ENCODE results near the gene ADGRD1.

ADGRD1 gene

DNA sequence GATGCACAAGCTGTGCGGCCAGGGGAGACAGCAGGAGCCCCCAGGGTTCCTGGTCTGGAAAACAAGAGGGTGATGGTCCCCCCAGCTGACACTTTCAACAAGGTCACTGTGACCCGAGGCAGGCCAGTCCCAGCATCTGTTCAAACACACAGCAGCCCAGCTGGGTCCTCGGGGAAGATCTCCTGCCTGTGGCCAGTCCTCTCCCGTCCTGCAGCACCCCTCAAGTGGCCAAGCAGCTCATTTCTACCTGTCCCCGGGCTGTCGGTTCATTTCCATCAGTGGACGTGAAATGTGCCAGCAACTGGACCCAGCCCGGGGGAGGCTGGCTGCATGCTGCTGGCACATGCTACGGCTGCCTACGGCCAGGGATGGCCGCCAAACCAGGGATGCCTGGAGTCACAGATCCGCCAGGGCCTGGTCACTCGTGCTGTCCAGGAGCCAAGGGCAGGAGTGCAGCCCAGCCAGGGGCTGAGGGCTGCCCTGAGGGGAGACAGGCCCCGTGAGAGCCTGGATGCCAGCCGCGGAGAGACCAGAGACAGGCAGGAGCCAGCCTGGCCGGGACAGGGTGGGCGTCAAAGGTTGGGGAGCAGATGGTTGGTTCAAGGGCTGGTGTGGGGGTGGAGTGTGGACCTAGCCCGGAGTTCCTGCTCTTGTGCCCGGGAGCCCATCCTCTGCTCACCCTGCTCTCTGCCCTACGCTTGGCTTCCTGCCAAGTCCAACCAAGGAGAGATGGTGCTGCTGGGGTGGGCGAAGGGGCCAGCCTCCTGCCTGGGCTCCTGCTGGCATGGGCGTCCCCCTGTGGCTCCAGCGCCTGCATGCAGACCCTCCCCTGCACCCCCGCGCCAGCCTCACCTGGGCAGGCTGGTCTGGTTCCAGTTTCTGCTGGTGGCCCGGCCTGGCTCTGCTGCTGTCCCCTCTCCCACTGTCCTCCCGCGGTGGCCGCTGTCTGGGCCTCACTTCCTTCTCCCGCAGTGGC, 143.8 kb downstream of the ADGRD1 start:
- TF ChIP-seq, protein P1, sequence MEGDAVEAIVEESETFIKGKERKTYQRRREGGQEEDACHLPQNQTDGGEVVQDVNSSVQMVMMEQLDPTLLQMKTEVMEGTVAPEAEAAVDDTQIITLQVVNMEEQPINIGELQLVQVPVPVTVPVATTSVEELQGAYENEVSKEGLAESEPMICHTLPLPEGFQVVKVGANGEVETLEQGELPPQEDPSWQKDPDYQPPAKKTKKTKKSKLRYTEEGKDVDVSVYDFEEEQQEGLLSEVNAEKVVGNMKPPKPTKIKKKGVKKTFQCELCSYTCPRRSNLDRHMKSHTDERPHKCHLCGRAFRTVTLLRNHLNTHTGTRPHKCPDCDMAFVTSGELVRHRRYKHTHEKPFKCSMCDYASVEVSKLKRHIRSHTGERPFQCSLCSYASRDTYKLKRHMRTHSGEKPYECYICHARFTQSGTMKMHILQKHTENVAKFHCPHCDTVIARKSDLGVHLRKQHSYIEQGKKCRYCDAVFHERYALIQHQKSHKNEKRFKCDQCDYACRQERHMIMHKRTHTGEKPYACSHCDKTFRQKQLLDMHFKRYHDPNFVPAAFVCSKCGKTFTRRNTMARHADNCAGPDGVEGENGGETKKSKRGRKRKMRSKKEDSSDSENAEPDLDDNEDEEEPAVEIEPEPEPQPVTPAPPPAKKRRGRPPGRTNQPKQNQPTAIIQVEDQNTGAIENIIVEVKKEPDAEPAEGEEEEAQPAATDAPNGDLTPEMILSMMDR (IDR thresholded peaks at IDR 0.05), result no peak
- Histone ChIP-seq H3K36me3 (no peaks in the 10 kb centered on the region), H3K27ac (no peak overlapping the region), H3K4me3 (no peak overlapping the region), H3K4me1 (no peaks in the 10 kb centered on the region), H3K27me3 (no peaks in the 10 kb centered on the region), H3K9me3 (no peaks in the 10 kb centered on the region)
- DNase-seq, result peak; percentile 18 to 61
- intact Hi-C loops (cut with DNase I; ENCODE audit: low total_unique reads), result no loop called here

DNA sequence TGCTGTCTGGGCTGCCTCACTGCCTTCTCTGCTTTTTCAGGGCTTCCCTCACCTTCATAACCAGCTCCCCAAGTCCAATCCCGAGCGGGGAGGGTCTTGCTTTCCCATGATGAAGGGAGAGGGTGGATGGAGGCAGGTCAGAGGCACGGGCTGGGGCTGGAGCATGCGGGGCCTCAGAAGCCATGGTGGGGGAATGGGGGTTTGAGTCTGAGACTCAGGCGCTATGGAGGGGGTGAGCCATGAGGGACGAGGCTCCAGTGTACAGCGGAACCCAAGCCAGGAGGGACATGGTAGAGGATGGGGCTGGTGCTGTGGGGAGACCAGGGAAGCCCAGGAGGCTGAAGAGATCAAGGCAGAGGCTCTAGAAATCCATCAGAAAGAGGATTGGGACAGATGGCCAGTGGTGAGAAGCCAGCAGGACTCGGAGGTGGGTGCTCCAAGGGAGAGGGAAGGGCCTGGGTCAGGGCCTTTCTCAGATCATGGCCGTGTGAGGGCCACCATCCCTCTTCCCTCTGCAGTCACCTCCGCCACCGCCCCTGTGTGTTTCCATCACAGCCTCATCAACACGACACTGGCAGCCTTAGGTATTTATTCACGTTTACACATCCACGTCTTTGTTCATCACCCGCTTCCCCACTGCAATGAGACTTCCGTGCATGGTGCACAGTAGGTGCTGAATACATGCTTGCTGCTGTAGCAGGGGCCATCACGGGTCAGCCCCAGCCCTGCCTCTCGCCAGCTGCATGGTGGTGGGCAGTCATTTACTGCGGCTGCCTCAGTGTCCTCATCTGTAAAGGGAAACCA, 144.7 kb downstream of the ADGRD1 start:
- H3K27me3 ChIP-seq, result no peaks in the 10 kb centered on the region
- no peaks in the 10 kb centered on the region for H3K36me3 ChIP-seq
- no peak overlapping the region for H3K27ac ChIP-seq
- H3K9me3 ChIP-seq, result no peaks in the 10 kb centered on the region
- intact Hi-C loops (cut with DNase I; ENCODE audit: low total_unique reads), result no loop called here
- H3K4me3 ChIP-seq, result no peak overlapping the region
- TF ChIP-seq, protein P1 (IDR thresholded peaks at IDR 0.05), result no peak
- peak in 1 of 2 donors; percentile 19 for DNase-seq
- no peaks in the 10 kb centered on the region for H3K4me1 ChIP-seq

GRCh38 chr12:131100031-131100674, 146.4 kb downstream of the ADGRD1 start:
- H3K36me3 ChIP-seq, result no peaks in the 10 kb centered on the region
- peaks cover 0 to 6% (median 0%) of the 10 kb centered on the region in 4 donors for H3K4me1 ChIP-seq
- intact Hi-C loops (cut with DNase I; ENCODE audit: low total_unique reads), result no loop called here
- TF ChIP-seq, protein P1 (IDR thresholded peaks at IDR 0.05), result no peak
- no peaks in the 10 kb centered on the region for H3K27me3 ChIP-seq
- H3K4me3 ChIP-seq, result no peak overlapping the region
- DNase-seq, result no peak
- no peak overlapping the region for H3K27ac ChIP-seq
- H3K9me3 ChIP-seq, result no peaks in the 10 kb centered on the region

DNA sequence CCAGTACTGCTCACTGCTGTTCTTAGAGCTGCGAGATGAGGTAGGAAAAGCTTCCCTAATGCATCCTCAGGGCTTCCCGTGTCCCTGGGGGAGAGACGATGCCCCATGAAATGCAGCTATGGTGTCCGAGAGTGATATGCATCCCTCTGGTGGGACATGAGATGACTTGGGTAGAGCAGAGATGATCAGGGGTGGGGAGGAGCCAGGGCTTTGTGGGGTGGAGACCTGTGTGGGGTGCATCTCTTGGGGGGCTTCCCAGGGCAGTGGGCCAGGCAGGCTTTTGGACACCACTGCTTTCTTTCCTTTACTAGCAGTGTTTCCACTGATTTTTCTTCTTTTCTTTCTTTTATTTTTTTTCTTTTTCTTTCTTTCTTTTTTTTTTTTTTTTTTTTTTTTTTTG, 147.3 kb downstream of the ADGRD1 start:
- intact Hi-C loops (cut with DNase I; ENCODE audit: low total_unique reads), result no loop called here
- DNase-seq, result peak in 1 of 2 donors; percentile 15

More for the DNA sequence above, 147.3 kb downstream of the ADGRD1 start:
- Histone ChIP-seq H3K36me3 (no peaks in the 10 kb centered on the region), H3K9me3 (no peaks in the 10 kb centered on the region), H3K27ac (no peak overlapping the region), H3K4me1 (peaks cover 0 to 6% (median 0%) of the 10 kb centered on the region in 4 donors), H3K4me3 (no peak overlapping the region), H3K27me3 (no peaks in the 10 kb centered on the region)
- TF ChIP-seq, protein P1 (IDR thresholded peaks at IDR 0.05), result no peak

All from tibial artery (tissue), 4 donors.